Heart left ventricle (tissue), 16 donors: ENCODE measurements around the gene SEMA4D. TPM values are rescaled to one million over a fixed set of nuclear protein-coding genes. Genes with fewer than 3 reads are reported as not detected.

ENCODE experiments used
- ATAC-seq, 4 donors: fragments of 200-7000 bp; cut with Tn5 transposase; one replicate each; pipeline ENCODE4 v1.9.1; 2020 to 2022; ENCODE audit warnings: moderate library complexity in 4 of 4, mild to moderate bottlenecking in 3 of 4, moderate number of reproducible peaks in 1 of 4
- DNase-seq, 5 donors: peaks; one replicate each; pipeline ENCODE4 v3.0.0-alpha.2; 2020
- H3K27ac ChIP-seq, 12 donors: fragments of 200-600 bp; sonication (generic) in 4 of 12; one replicate each; pipeline versions ENCODE4 v1.5.0 to v1.8.0; 2016 to 2022; ENCODE audit warnings: mild to moderate bottlenecking in 2 of 12
- H3K27me3 ChIP-seq, 9 donors: fragments of 200-600 bp; sonication (generic) in 2 of 9; one replicate each; pipeline versions ENCODE4 v1.5.1 to v1.8.0; 2016 to 2022; ENCODE audit warnings: mild to moderate bottlenecking in 3 of 9
- H3K36me3 ChIP-seq, 9 donors: fragments of 200-600 bp; sonication (generic) in 2 of 9; one replicate each; pipeline versions ENCODE4 v1.5.0 to v1.8.0; 2018 to 2022; ENCODE audit warnings: mild to moderate bottlenecking in 2 of 9
- H3K4me1 ChIP-seq, 12 donors: fragments of 200-600 bp; sonication (generic) in 4 of 12; one replicate each; pipeline versions ENCODE4 v1.5.0 to v1.8.0; 2016 to 2022; ENCODE audit warnings: mild to moderate bottlenecking in 3 of 12
- H3K4me3 ChIP-seq, 12 donors: fragments of 200-600 bp; sonication (generic) in 4 of 12; one replicate each; pipeline versions ENCODE4 v1.5.0 to v1.8.0; 2017 to 2022; ENCODE audit warnings: mild to moderate bottlenecking in 9 of 12, moderate library complexity in 4 of 12
- H3K9me3 ChIP-seq, 12 donors: fragments of 200-600 bp; sonication (generic) in 4 of 12; one replicate each; pipeline versions ENCODE4 v1.5.0 to v1.8.0; 2016 to 2022; ENCODE audit warnings: mild to moderate bottlenecking in 1 of 12
- CTCF ChIP-seq, 12 donors: fragments of 200-600 bp; sonication (generic) in 4 of 12; IDR thresholded peaks; one replicate each; pipeline versions ENCODE4 v1.5.0 to v1.8.0; 2018 to 2022; ENCODE audit warnings: antibody characterized with exemption in 12 of 12, mild to moderate bottlenecking in 5 of 12
- POLR2A ChIP-seq, 2 donors: fragments of 450-650 bp; IDR thresholded peaks; one replicate each; pipeline ENCODE4 v1.6.1; 2017; ENCODE audit warnings: antibody characterized with exemption in 2 of 2, mild to moderate bottlenecking in 2 of 2, moderate library complexity in 2 of 2
- WGBS, 4 donors: extraction: QIAGEN DNeasy Blood & Tissue Kit in 2 of 4; methylation state at CpG; one replicate each; pipeline versions ENCODE4 v1.1.5 to v1.1.7; 2013 to 2018; 5-methylcytosine and 5-hydroxymethylcytosine counted together
- intact Hi-C, 10 donors: fragments of 100-400 bp; cut with DNase I; formaldehyde crosslinking; loops; one replicate each; pipeline versions ENCODE4 v1.11.1 to v1.14.2; 2022
- polyA plus RNA-seq, 2 donors: library from polyadenylated mRNA; stranded (reverse); fragments of 200-250 nt; gene quantifications; one replicate each; pipeline ENCODE4 v1.2.3, GENCODE V29; 2013
- total RNA-seq, 9 donors: library from RNA; depleted of rRNA in 2 of 9; stranded (reverse); fragments of >200 nt in 2 of 9; fragmentation: NEBNext Ultra II Directional in 3 of 9; extraction: Animal tissue kit (Norgen Biotek cat#: 25700) in 3 of 9; gene quantifications; one replicate each; pipeline versions ENCODE4 v1.1.0 to v1.2.4, GENCODE V29; 2016 to 2023
- donor health status: ischemic (EF 13 %, LVEDD 7.1; RV severe dilation, severe dysfunction).
- donor health status: healthy with polysubstance abuse.
- donor health status: DM: no; HTN: yes; CAD: no.
- donor health status: DM: no; HTN: no; CAD: no.
- donor health status: ischemic (EF 25% LVEDD 6.9; RV normal size, moderate dysfunction).
- donor health status: ischemic (EF 25% LVEDD 5.7; RV mildly dilated, moderate dysfunction).
- donor health status: healthy.
- donor health status: DM: yes; HTN: yes; CAD: no.
- donor health status: ischemic (EF 35%, LVEDD 5.7; RV mildly dilated, moderate dysfunction).
- donor health status: nonischemic (EF 11% LVEDD 7.7; RV severe dilation, severe dysfunction).
- donor health status: DM: yes; HTN: yes; CAD: no.
- donor health status: PGD.
- donor health status: ischemic (EF 29% LVEDD 5.4; RV normal size, mild dysfunction).
- donor health status: nonischemic (EF 23%, LVEDD 6.1; RV moderate dilation, normal function).

SEMA4D gene
- total and polyA plus RNA-seq, 11 donors: 4.0 to 59.8 (median 20.2) TPM

- TF ChIP-seq CTCF (IDR thresholded peaks at IDR 0.05) (no peak), POLR2A (IDR thresholded peaks at IDR 0.05) (no peak)
- H3K27me3 ChIP-seq: no peaks in the 10 kb centered on the region
- DNase-seq (no peak), ATAC-seq (peak in 3 of 4 donors; percentile 9 to 24 (median 14))
- H3K27ac ChIP-seq: no peak overlapping the region
- peaks cover 0 to 29% (median 2%) of the 10 kb centered on the region in 9 donors for H3K36me3 ChIP-seq
- WGBS, 4 donors: 39 to 52% (median 50%) methylated on average over 2 to 8 of the region's 8 CpGs
- H3K4me1 ChIP-seq: peaks cover 0 to 21% (median 0%) of the 10 kb centered on the region in 12 donors
- H3K4me3 ChIP-seq: no peak overlapping the region
- intact Hi-C loops: loop anchor here in 1 of 10 donors (5.0 kb wide), 1 partner anchor 172 kb away; no protein-coding TSS in a partner anchor
- H3K9me3 ChIP-seq: no peaks in the 10 kb centered on the region
Observed at GRCh38 chr9:89375191-89375760, 122.6 kb downstream of the SEMA4D start.

- TF ChIP-seq POLR2A (IDR thresholded peaks at IDR 0.05): no peak
- no peak for TF ChIP-seq CTCF (IDR thresholded peaks at IDR 0.05)
- Histone ChIP-seq H3K9me3 (no peaks in the 10 kb centered on the region), H3K4me1 (peaks cover 0 to 14% (median 0%) of the 10 kb centered on the region in 12 donors), H3K27ac (no peak overlapping the region), H3K27me3 (no peaks in the 10 kb centered on the region), H3K4me3 (no peak overlapping the region), H3K36me3 (peaks cover 0 to 27% (median 2%) of the 10 kb centered on the region in 9 donors)
- no peak for DNase-seq
- intact Hi-C loops: no loop called here
- WGBS, 4 donors: 70 to 92% (median 82%) methylated on average over 4 of the region's 4 CpGs
- ATAC-seq: no peak
Observed at GRCh38 chr9:89374176-89374575, 123.7 kb downstream of the SEMA4D start.

GRCh38 chr9:89372979-89373378 lies 124.9 kb downstream of the SEMA4D start:
- intact Hi-C loops: no loop called here
- H3K9me3 ChIP-seq: no peaks in the 10 kb centered on the region
- WGBS, 4 donors: 94 to 99% (median 95%) methylated on average over 8 of the region's 8 CpGs

More at GRCh38 chr9:89372979-89373378, 124.9 kb downstream of the SEMA4D start:
- peaks cover 0 to 15% (median 0%) of the 10 kb centered on the region in 9 donors for H3K36me3 ChIP-seq
- H3K27me3 ChIP-seq: no peaks in the 10 kb centered on the region
- no peak for DNase-seq
- TF ChIP-seq POLR2A (IDR thresholded peaks at IDR 0.05): no peak
- TF ChIP-seq CTCF (IDR thresholded peaks at IDR 0.05): no peak
- H3K4me3 ChIP-seq: no peak overlapping the region
- no peak for ATAC-seq
- H3K4me1 ChIP-seq: peaks cover 0 to 12% (median 0%) of the 10 kb centered on the region in 12 donors
- H3K27ac ChIP-seq: no peak overlapping the region
